C4-2B (cell line): ENCODE results near the gene GYPB.
"Not testable (repeated sequence)": the region's sequence is repeated elsewhere in the genome, so short reads cannot be mapped to it uniquely, and the experiment has no call there.

ENCODE experiments used
- ZFX ChIP-seq: fragments of 450-650 bp; IDR thresholded peaks from 2 replicates; pipeline ENCODE4 v1.6.1; 2017
- TF ChIP-seq, protein P1 (sequence below): fragments of 450-650 bp; conservative IDR thresholded peaks from 2 replicates; pipeline ENCODE4 v1.5.1; 2017; ENCODE audit warnings: mild to moderate bottlenecking

DNA sequence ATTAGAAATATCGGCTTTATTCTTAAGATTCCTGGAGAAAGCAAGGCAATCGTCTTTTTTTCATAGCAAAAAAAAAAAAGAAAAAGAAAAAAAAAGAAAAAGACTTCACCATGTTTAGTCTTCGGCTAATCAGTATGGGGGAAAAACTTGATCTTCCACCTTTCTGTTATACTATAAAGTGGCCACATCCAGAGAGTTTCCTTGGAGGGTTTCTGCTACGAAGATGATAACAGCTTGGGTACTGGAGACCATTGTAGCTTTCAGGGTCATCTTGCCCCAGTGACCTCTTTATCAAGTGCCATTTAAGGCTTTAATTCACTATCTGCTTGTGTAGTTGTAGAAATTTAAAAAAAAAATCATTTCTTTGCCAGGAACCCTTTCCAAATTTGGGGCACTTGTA is 1.9 kb downstream of the GYPB start:
- TF ChIP-seq, protein P1, sequence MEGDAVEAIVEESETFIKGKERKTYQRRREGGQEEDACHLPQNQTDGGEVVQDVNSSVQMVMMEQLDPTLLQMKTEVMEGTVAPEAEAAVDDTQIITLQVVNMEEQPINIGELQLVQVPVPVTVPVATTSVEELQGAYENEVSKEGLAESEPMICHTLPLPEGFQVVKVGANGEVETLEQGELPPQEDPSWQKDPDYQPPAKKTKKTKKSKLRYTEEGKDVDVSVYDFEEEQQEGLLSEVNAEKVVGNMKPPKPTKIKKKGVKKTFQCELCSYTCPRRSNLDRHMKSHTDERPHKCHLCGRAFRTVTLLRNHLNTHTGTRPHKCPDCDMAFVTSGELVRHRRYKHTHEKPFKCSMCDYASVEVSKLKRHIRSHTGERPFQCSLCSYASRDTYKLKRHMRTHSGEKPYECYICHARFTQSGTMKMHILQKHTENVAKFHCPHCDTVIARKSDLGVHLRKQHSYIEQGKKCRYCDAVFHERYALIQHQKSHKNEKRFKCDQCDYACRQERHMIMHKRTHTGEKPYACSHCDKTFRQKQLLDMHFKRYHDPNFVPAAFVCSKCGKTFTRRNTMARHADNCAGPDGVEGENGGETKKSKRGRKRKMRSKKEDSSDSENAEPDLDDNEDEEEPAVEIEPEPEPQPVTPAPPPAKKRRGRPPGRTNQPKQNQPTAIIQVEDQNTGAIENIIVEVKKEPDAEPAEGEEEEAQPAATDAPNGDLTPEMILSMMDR, result not testable (repeated sequence)
- not testable (repeated sequence) for TF ChIP-seq ZFX
